Neural cell (in vitro differentiated cells): Measurements from ENCODE around the gene PELI2. TPM values are rescaled to one million over a fixed set of nuclear protein-coding genes. Genes with fewer than 3 reads are reported as not detected.

ENCODE experiments used
- H2AFZ ChIP-seq: fragments of 200-600, 300-800 bp; sonication (generic), shearing (Covaris generic); 2 replicates; pipeline ENCODE4 v1.6.0; 2014; ENCODE audit warnings: low read depth, mild to moderate bottlenecking, antibody characterized with exemption, low read length, moderate library complexity
- H3F3A ChIP-seq: fragments of 200-600 bp; shearing (Covaris generic); 2 replicates; pipeline ENCODE4 v1.6.1; 2016; ENCODE audit warnings: mild to moderate bottlenecking, moderate library complexity, mixed read lengths, antibody characterized with exemption, low read length; ENCODE audit not compliant: insufficient read depth, poor library complexity, severe bottlenecking
- H3K27ac ChIP-seq: fragments of 200-600, 300-800 bp; sonication (generic), shearing (Covaris generic); 2 replicates; pipeline ENCODE4 v1.5.1; 2014; ENCODE audit warnings: mild to moderate bottlenecking, low read length, moderate library complexity
- H3K27me3 ChIP-seq: fragments of 300-800, 200-600 bp; sonication (generic), shearing (Covaris generic); 2 replicates; pipeline ENCODE4 v1.6.0; 2014; ENCODE audit warnings: mild to moderate bottlenecking, low read depth, low read length, moderate library complexity; ENCODE audit not compliant: insufficient read depth
- H3K36me3 ChIP-seq: fragments of 300-800, 200-600 bp; sonication (generic), shearing (Covaris generic); 2 replicates; pipeline ENCODE4 v1.5.1; 2014; ENCODE audit warnings: mild to moderate bottlenecking, antibody characterized with exemption, low read length, moderate library complexity; ENCODE audit not compliant: insufficient read depth
- H3K4me2 ChIP-seq: fragments of 300-800, 200-600 bp; sonication (generic), shearing (Covaris generic); 2 replicates; pipeline ENCODE4 v1.6.0; 2014; ENCODE audit warnings: mild to moderate bottlenecking, low read length
- H3K4me3 ChIP-seq: fragments of 300-800, 200-600 bp; sonication (generic), shearing (Covaris generic); 2 replicates; pipeline ENCODE4 v1.5.1; 2014; ENCODE audit warnings: mild to moderate bottlenecking, low read length, moderate library complexity
- H3K79me2 ChIP-seq: fragments of 200-600 bp; shearing (Covaris generic); replicated peaks from 2 replicates; pipeline ENCODE4 v1.6.0; 2014; ENCODE audit warnings: mild to moderate bottlenecking, low read length, moderate library complexity; ENCODE audit not compliant: insufficient read depth
- H3K9ac ChIP-seq: fragments of 300-800, 200-600 bp; sonication (generic), shearing (Covaris generic); 2 replicates; pipeline ENCODE4 v1.6.1; 2016; ENCODE audit warnings: mild to moderate bottlenecking, low read length, mixed read lengths
- H3K9me2 ChIP-seq: fragments of 200-600 bp; shearing (Covaris generic); 2 replicates; pipeline ENCODE4 v1.6.1; 2016; ENCODE audit warnings: mild to moderate bottlenecking, low read length, mixed read lengths; ENCODE audit not compliant: insufficient read depth
- H3K9me3 ChIP-seq: fragments of 200-600, 300-800 bp; sonication (generic), shearing (Covaris generic); 2 replicates; pipeline ENCODE4 v1.6.1; 2016; ENCODE audit warnings: mild to moderate bottlenecking, mixed run types, low read length, moderate library complexity, mixed read lengths
- H4K20me1 ChIP-seq: fragments of 200-600 bp; shearing (Covaris generic); 2 replicates; pipeline ENCODE4 v1.6.1; 2016; ENCODE audit warnings: mild to moderate bottlenecking, mixed run types; ENCODE audit not compliant: insufficient read depth
- EP300 ChIP-seq: fragments of 450-650 bp; conservative IDR thresholded peaks from 2 replicates; pipeline ENCODE4 v1.6.1; 2014; ENCODE audit warnings: antibody characterized with exemption, mild to moderate bottlenecking, moderate library complexity; ENCODE audit not compliant: poor library complexity, severe bottlenecking
- EZH2 ChIP-seq: fragments of 200-600, 300-800 bp; shearing (Covaris generic), sonication (generic); IDR thresholded peaks from 2 replicates; pipeline ENCODE4 v1.6.1; 2014; ENCODE audit warnings: antibody characterized with exemption, low read length, borderline replicate concordance, mild to moderate bottlenecking; ENCODE audit not compliant: insufficient read depth, poor library complexity, severe bottlenecking
- MXI1 ChIP-seq: fragments of 450-650 bp; conservative IDR thresholded peaks from 2 replicates; pipeline ENCODE4 v1.6.1; 2014; ENCODE audit warnings: antibody characterized with exemption, mild to moderate bottlenecking; ENCODE audit not compliant: poor library complexity, severe bottlenecking
- POLR2AphosphoS5 ChIP-seq: IDR thresholded peaks from 2 replicates; pipeline ENCODE4 v1.6.1; 2012
- RAD21 ChIP-seq: fragments of 450-650 bp; conservative IDR thresholded peaks from 2 replicates; pipeline ENCODE4 v1.6.1; 2014; ENCODE audit warnings: antibody characterized with exemption, mild to moderate bottlenecking, moderate library complexity
- SMC3 ChIP-seq: fragments of 450-650 bp; conservative IDR thresholded peaks from 2 replicates; pipeline ENCODE4 v1.6.1; 2014; ENCODE audit warnings: antibody characterized with exemption, mild to moderate bottlenecking, moderate library complexity; ENCODE audit not compliant: poor library complexity
- TAF1 ChIP-seq: IDR thresholded peaks from 2 replicates; pipeline ENCODE4 v1.6.1; 2012; ENCODE audit warnings: low read depth
- polyA plus RNA-seq: library from polyadenylated mRNA; depleted of rRNA; stranded (reverse); fragments of >200 nt; gene quantifications from 2 replicates; pipeline ENCODE4 v1.2.3, GENCODE V29; 2014
- TF ChIP-seq, protein P1 (sequence below): fragments of 450-650 bp; IDR thresholded peaks from 2 replicates; pipeline ENCODE4 v1.5.1; 2014; ENCODE audit warnings: antibody characterized with exemption, mild to moderate bottlenecking, moderate library complexity; ENCODE audit not compliant: poor library complexity, severe bottlenecking
- TF ChIP-seq, protein P2 (sequence below): IDR thresholded peaks from 2 replicates; pipeline ENCODE4 v1.6.1; 2012; ENCODE audit warnings: borderline replicate concordance

The PELI2 gene
- polyA plus RNA-seq, 1 donor from 2014 or later: 5.3 TPM

DNA sequence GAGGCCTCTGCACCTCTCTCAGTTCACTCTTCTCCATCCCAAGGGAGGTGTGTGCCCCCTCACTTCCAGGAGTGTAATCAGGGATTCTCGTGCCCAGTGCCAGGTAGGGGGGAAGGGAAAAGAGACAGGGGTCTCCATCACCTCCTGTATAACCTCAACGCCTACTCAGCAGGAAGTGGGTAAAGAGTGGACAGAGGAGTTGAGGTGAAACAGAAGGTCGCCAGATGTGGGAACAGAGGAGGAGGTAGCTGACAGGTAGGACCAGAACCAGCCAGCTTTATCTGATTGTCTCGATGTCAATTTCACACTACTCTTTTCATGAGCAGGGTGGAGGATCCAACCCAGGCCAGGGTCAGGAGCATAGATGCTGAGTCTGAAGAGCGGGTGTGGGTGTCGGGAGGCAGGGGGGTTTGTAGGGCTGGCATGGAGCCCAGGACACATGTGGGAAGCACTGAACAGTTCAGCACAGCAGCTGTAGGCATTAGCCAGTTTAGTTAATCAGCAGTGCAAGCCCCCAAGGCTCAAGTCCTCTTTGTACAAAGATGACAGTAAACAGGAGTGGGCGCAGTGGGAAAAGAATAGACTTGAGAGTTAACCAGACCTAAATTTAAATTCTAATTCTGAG lies 213.5 kb downstream of the PELI2 start:
- no peaks in the 10 kb centered on the region for H3F3A ChIP-seq

DNA sequence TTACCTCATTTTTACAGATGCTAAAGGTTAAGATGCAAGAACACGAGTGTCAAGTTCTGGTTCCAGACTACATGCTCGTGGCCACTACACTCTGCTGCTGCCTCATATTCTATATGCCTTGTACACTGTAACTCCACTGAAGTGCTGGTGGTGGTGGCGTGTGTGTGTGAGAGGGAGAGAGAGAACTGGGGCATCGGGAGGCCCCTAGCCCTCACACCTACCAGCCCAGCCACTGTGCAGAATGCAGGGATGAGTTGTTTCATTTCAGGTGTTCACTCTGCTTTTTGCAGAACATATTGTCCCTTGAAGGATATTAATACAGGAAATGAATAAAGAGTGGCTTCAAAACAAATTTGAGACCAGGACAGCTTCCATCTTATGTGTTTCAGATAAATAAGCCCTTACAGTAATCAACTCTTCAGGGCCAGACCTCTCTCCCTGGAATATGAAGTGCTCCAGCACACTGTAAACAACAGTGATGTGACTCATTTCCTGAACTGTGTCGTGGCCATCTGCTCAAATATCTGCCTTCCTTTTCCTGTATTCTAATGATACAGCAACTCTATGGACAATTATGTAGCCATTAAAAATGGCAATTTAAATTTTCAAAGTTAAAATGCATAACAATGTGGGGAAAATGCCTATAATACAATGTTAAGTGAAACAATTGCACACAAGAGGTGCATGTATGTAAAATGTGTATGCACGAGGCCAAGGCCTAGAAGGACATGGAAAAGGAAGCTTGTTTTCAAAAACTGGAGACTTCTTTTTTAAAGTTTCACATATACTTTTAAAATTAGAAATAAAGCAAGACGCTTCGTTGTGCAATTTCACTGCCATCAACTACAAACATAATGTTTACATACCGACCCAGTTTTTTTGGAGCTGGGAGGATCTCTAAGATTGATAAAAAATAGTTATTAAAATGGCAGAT lies 215.4 kb downstream of the PELI2 start:
- Histone ChIP-seq H3K79me2 (no peaks in the 10 kb centered on the region), H3K9me2 (no peaks in the 10 kb centered on the region), H2AFZ (no peak overlapping the region), H3K9me3 (no peaks in the 10 kb centered on the region), H3K4me3 (no peak overlapping the region), H3K4me2 (no peak overlapping the region), H3K27me3 (no peaks in the 10 kb centered on the region), H3K36me3 (no peaks in the 10 kb centered on the region), H4K20me1 (no peaks in the 10 kb centered on the region), H3K27ac (no peak overlapping the region), H3F3A (no peaks in the 10 kb centered on the region), H3K9ac (no peak overlapping the region)
- TF ChIP-seq MXI1 (no peak), EP300 (no peak), POLR2AphosphoS5 (no peak), RAD21 (no peak), TAF1 (no peak), EZH2 (no peak)
- TF ChIP-seq, protein P1, sequence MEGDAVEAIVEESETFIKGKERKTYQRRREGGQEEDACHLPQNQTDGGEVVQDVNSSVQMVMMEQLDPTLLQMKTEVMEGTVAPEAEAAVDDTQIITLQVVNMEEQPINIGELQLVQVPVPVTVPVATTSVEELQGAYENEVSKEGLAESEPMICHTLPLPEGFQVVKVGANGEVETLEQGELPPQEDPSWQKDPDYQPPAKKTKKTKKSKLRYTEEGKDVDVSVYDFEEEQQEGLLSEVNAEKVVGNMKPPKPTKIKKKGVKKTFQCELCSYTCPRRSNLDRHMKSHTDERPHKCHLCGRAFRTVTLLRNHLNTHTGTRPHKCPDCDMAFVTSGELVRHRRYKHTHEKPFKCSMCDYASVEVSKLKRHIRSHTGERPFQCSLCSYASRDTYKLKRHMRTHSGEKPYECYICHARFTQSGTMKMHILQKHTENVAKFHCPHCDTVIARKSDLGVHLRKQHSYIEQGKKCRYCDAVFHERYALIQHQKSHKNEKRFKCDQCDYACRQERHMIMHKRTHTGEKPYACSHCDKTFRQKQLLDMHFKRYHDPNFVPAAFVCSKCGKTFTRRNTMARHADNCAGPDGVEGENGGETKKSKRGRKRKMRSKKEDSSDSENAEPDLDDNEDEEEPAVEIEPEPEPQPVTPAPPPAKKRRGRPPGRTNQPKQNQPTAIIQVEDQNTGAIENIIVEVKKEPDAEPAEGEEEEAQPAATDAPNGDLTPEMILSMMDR: no peak

More for the DNA sequence above, 213.5 kb downstream of the PELI2 start:
- H3K4me3 ChIP-seq: no peak overlapping the region
- H3K79me2 ChIP-seq: no peaks in the 10 kb centered on the region
- no peaks in the 10 kb centered on the region for H3K9me3 ChIP-seq
- no peak overlapping the region for H3K27ac ChIP-seq
- H3K9me2 ChIP-seq: no peaks in the 10 kb centered on the region
- no peaks in the 10 kb centered on the region for H3K36me3 ChIP-seq
- no peak overlapping the region for H2AFZ ChIP-seq
- H4K20me1 ChIP-seq: no peaks in the 10 kb centered on the region
- TF ChIP-seq, protein P1: no peak
- TF ChIP-seq POLR2AphosphoS5: no peak
- TF ChIP-seq EZH2: no peak
- TF ChIP-seq TAF1: no peak
- no peak for TF ChIP-seq MXI1
- TF ChIP-seq, protein P2, sequence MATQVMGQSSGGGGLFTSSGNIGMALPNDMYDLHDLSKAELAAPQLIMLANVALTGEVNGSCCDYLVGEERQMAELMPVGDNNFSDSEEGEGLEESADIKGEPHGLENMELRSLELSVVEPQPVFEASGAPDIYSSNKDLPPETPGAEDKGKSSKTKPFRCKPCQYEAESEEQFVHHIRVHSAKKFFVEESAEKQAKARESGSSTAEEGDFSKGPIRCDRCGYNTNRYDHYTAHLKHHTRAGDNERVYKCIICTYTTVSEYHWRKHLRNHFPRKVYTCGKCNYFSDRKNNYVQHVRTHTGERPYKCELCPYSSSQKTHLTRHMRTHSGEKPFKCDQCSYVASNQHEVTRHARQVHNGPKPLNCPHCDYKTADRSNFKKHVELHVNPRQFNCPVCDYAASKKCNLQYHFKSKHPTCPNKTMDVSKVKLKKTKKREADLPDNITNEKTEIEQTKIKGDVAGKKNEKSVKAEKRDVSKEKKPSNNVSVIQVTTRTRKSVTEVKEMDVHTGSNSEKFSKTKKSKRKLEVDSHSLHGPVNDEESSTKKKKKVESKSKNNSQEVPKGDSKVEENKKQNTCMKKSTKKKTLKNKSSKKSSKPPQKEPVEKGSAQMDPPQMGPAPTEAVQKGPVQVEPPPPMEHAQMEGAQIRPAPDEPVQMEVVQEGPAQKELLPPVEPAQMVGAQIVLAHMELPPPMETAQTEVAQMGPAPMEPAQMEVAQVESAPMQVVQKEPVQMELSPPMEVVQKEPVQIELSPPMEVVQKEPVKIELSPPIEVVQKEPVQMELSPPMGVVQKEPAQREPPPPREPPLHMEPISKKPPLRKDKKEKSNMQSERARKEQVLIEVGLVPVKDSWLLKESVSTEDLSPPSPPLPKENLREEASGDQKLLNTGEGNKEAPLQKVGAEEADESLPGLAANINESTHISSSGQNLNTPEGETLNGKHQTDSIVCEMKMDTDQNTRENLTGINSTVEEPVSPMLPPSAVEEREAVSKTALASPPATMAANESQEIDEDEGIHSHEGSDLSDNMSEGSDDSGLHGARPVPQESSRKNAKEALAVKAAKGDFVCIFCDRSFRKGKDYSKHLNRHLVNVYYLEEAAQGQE: no peak
- TF ChIP-seq RAD21: no peak
- TF ChIP-seq EP300: no peak
- no peak for TF ChIP-seq SMC3
- no peaks in the 10 kb centered on the region for H3K27me3 ChIP-seq
- no peak overlapping the region for H3K9ac ChIP-seq
- no peak overlapping the region for H3K4me2 ChIP-seq
